ENCODE data around the gene CACNB4.

DNA sequence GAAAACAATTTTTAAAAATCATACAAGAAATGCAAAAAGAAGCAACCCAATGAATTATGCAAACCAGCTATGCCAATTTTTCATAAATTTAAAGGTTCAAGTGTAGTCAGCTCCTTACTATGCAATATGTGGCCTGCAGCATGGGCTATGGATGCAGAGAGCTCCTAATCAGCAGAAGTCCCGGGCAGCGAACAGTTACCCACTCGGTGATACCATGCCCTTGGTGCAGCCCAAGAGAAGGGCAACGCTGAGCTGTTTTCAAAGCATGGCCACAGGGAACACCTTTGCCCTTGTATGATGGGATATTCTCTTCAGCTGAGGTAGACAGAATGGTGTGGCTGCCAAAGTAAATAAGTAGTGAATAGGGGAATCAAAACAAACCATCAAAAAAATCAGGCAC lies 253.4 kb downstream of the CACNB4 start:
- TF ChIP-seq, protein P1, sequence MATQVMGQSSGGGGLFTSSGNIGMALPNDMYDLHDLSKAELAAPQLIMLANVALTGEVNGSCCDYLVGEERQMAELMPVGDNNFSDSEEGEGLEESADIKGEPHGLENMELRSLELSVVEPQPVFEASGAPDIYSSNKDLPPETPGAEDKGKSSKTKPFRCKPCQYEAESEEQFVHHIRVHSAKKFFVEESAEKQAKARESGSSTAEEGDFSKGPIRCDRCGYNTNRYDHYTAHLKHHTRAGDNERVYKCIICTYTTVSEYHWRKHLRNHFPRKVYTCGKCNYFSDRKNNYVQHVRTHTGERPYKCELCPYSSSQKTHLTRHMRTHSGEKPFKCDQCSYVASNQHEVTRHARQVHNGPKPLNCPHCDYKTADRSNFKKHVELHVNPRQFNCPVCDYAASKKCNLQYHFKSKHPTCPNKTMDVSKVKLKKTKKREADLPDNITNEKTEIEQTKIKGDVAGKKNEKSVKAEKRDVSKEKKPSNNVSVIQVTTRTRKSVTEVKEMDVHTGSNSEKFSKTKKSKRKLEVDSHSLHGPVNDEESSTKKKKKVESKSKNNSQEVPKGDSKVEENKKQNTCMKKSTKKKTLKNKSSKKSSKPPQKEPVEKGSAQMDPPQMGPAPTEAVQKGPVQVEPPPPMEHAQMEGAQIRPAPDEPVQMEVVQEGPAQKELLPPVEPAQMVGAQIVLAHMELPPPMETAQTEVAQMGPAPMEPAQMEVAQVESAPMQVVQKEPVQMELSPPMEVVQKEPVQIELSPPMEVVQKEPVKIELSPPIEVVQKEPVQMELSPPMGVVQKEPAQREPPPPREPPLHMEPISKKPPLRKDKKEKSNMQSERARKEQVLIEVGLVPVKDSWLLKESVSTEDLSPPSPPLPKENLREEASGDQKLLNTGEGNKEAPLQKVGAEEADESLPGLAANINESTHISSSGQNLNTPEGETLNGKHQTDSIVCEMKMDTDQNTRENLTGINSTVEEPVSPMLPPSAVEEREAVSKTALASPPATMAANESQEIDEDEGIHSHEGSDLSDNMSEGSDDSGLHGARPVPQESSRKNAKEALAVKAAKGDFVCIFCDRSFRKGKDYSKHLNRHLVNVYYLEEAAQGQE (IDR thresholded peaks at IDR 0.05; ENCODE audit: insufficient read depth in 1 of 2, low read depth in 2 of 2, low read length in 2 of 2) = no peak
- TF ChIP-seq POLR2AphosphoS5 (IDR thresholded peaks at IDR 0.05; ENCODE audit: low read depth, low read length) = no peak

Measured in PFSK-1 (cell line).